ENCODE data around the gene PYGO1. TPM values are rescaled to one million over a fixed set of nuclear protein-coding genes. Genes with fewer than 3 reads are reported as not detected.

Gene PYGO1
- total and polyA plus RNA-seq, 7 experiments from 2014 or later = not detected

DNA sequence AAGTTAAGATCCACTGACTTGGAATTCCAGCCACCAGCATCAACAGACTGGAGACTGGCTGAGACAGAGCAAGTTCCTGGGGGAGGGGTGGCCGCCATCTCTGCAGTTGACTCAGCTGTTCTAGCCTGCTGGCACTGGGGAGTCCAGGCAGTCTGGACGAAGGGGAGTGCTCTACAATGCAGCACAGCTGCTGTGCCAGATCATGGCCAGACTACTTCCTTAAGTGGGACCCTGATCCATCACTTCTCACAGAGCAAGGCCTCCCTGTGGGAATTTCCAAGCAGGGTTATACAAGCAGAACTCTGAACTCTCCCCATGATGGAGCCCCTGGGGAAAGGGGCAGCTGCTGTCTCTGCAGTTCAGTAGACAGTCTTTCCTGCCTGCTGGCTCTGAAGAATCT is 35.2 kb downstream of the PYGO1 start:
- no peaks in the 10 kb centered on the region for H3K4me1 ChIP-seq (ENCODE audit: control insufficient read depth in 2 of 2, insufficient read depth in 2 of 2, low read length in 2 of 2)
- no peaks in the 10 kb centered on the region for H3K36me3 ChIP-seq (ENCODE audit: control insufficient read depth in 2 of 3, insufficient read depth in 3 of 3, low read length in 3 of 3)
- H3K4me3 Mint-ChIP-seq = no peak overlapping the region
- no peak overlapping the region for H3K4me3 ChIP-seq (ENCODE audit: low read length)
- no peaks in the 10 kb centered on the region for H3K27me3 ChIP-seq (ENCODE audit: control insufficient read depth in 2 of 2, insufficient read depth in 2 of 2, low read length in 2 of 2)
- H3K27me3 Mint-ChIP-seq = peaks cover 0 to 48% (median 29%) of the 10 kb centered on the region in 5 donors
- no peak overlapping the region for H3K27ac Mint-ChIP-seq
- H3K27ac ChIP-seq (ENCODE audit: low read depth, low read length) = no peak overlapping the region
- H3K36me3 Mint-ChIP-seq = peaks cover 0 to 15% (median 6%) of the 10 kb centered on the region in 5 donors
- peaks cover 0 to 37% (median 19%) of the 10 kb centered on the region in 11 donors for H3K9me3 Mint-ChIP-seq
- ChIA-PET POLR2A (no interaction called here), CTCF (no interaction called here)
- intact Hi-C loops (cut with micrococcal nuclease) = no loop called here
- no peaks in the 10 kb centered on the region for H3K4me1 Mint-ChIP-seq
- DNase-seq (no peak), ATAC-seq (no peak)
- H3K9me3 ChIP-seq (ENCODE audit: control insufficient read depth in 2 of 3, low read length in 3 of 3) = peaks cover 0 to 4% (median 0%) of the 10 kb centered on the region in 3 experiments

DNA sequence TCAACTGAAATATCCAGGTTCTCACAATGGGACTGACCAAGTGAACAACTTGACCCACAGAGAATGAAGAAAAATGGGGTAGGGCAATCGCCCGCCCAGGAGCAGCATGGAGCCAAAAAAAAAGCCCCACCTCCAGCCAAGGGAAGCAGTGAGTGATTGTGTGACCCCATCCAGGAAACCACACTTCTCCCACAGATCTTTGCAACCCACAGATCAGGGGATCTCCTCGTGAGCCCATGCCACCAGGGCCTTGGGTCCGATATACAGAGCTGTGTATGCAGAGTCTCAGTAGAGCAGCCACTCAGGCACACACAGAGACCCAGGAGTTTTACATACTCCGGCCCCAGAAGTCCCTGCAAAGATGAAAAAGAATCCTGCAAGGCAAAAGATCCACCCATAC is 35.7 kb downstream of the PYGO1 start:
- ChIA-PET CTCF (no interaction called here), POLR2A (no interaction called here)
- intact Hi-C loops (cut with micrococcal nuclease) = no loop called here
- Mint-ChIP-seq H3K4me3 (no peak overlapping the region), H3K36me3 (peaks cover 0 to 15% (median 6%) of the 10 kb centered on the region in 5 donors), H3K4me1 (no peaks in the 10 kb centered on the region), H3K27ac (no peak overlapping the region), H3K9me3 (peaks cover 0 to 33% (median 19%) of the 10 kb centered on the region in 11 donors), H3K27me3 (peaks cover 0 to 48% (median 29%) of the 10 kb centered on the region in 5 donors)
- H3K27ac ChIP-seq (ENCODE audit: low read depth, low read length) = no peak overlapping the region
- H3K36me3 ChIP-seq (ENCODE audit: control insufficient read depth in 2 of 3, insufficient read depth in 3 of 3, low read length in 3 of 3) = no peaks in the 10 kb centered on the region
- ATAC-seq (no peak), DNase-seq (no peak)
- no peak overlapping the region for H3K4me3 ChIP-seq (ENCODE audit: low read length)
- H3K27me3 ChIP-seq (ENCODE audit: control insufficient read depth in 2 of 2, insufficient read depth in 2 of 2, low read length in 2 of 2) = no peaks in the 10 kb centered on the region
- H3K9me3 ChIP-seq (ENCODE audit: control insufficient read depth in 2 of 3, low read length in 3 of 3) = peaks cover 0 to 4% (median 0%) of the 10 kb centered on the region in 3 experiments
- H3K4me1 ChIP-seq (ENCODE audit: control insufficient read depth in 2 of 2, insufficient read depth in 2 of 2, low read length in 2 of 2) = no peaks in the 10 kb centered on the region

DNA sequence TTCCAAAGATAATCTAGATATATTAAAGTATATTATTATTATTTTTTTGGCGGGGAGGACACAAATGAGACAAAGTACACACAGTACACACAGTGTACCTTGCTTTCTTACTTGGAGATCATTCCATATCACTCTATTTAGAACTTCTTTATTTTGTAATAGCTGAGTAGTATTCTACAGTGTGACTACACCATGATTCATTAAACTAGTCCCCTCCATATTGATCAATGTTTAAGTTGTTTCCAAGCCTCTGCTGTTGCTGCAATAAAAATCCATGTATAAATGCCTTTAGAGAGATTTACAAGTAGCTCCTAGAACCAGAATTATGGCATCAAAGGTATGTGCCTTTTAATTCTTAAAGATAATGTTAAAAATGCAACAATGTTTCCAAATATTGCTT is 38.8 kb downstream of the PYGO1 start:
- H3K4me1 Mint-ChIP-seq = no peaks in the 10 kb centered on the region
- H3K4me1 ChIP-seq (ENCODE audit: control insufficient read depth in 2 of 2, insufficient read depth in 2 of 2, low read length in 2 of 2) = no peaks in the 10 kb centered on the region
- peaks cover 0 to 6% (median 3%) of the 10 kb centered on the region in 11 donors for H3K9me3 Mint-ChIP-seq
- no peak overlapping the region for H3K27ac Mint-ChIP-seq
- ChIA-PET POLR2A (no interaction called here), CTCF (no interaction called here)
- H3K4me3 Mint-ChIP-seq = no peak overlapping the region
- H3K27me3 Mint-ChIP-seq = peaks cover 12 to 29% (median 19%) of the 10 kb centered on the region in 5 donors
- intact Hi-C loops (cut with micrococcal nuclease) = no loop called here
- no peak for DNase-seq
- no peaks in the 10 kb centered on the region for H3K9me3 ChIP-seq (ENCODE audit: control insufficient read depth in 2 of 3, low read length in 3 of 3)
- no peak for ATAC-seq
- no peaks in the 10 kb centered on the region for H3K27me3 ChIP-seq (ENCODE audit: control insufficient read depth in 2 of 2, insufficient read depth in 2 of 2, low read length in 2 of 2)
- no peaks in the 10 kb centered on the region for H3K36me3 ChIP-seq (ENCODE audit: control insufficient read depth in 2 of 3, insufficient read depth in 3 of 3, low read length in 3 of 3)
- no peak overlapping the region for H3K27ac ChIP-seq (ENCODE audit: low read depth, low read length)
- no peak overlapping the region for H3K4me3 ChIP-seq (ENCODE audit: low read length)
- peaks cover 0 to 1% (median 0%) of the 10 kb centered on the region in 5 donors for H3K36me3 Mint-ChIP-seq

DNA sequence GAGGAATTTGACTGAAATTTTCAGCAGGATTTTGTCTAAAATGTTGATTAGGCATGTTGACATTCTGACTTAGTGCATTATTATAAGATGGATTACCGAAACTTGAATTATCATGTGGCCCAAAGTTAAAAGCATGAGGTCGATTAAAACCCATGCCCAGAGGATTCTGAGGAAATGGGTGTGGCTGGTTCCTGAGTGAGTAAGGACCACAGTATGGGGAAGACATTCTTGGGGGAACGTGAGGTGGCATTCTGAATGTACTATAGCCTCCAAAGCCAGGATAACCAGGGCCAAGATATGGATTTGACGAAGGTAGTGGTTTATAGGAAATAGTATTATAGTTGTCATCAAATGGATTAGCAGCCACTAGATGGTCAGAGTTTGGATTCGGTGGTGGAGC is 41.4 kb downstream of the PYGO1 start:
- ChIA-PET CTCF (no interaction called here), POLR2A (no interaction called here)
- H3K36me3 ChIP-seq (ENCODE audit: control insufficient read depth in 2 of 3, insufficient read depth in 3 of 3, low read length in 3 of 3) = no peaks in the 10 kb centered on the region
- Mint-ChIP-seq H3K36me3 (no peaks in the 10 kb centered on the region), H3K27me3 (peaks cover 11 to 28% (median 21%) of the 10 kb centered on the region in 5 donors), H3K9me3 (peaks cover 0 to 3% (median 0%) of the 10 kb centered on the region in 11 donors), H3K27ac (no peak overlapping the region), H3K4me1 (no peaks in the 10 kb centered on the region), H3K4me3 (no peak overlapping the region)
- no peaks in the 10 kb centered on the region for H3K9me3 ChIP-seq (ENCODE audit: control insufficient read depth in 2 of 3, low read length in 3 of 3)
- no peaks in the 10 kb centered on the region for H3K4me1 ChIP-seq (ENCODE audit: control insufficient read depth in 2 of 2, insufficient read depth in 2 of 2, low read length in 2 of 2)
- no peaks in the 10 kb centered on the region for H3K27me3 ChIP-seq (ENCODE audit: control insufficient read depth in 2 of 2, insufficient read depth in 2 of 2, low read length in 2 of 2)
- H3K4me3 ChIP-seq (ENCODE audit: low read length) = no peak overlapping the region
- DNase-seq (no peak), ATAC-seq (no peak)
- intact Hi-C loops (cut with micrococcal nuclease) = no loop called here
- no peak overlapping the region for H3K27ac ChIP-seq (ENCODE audit: low read depth, low read length)

DNA sequence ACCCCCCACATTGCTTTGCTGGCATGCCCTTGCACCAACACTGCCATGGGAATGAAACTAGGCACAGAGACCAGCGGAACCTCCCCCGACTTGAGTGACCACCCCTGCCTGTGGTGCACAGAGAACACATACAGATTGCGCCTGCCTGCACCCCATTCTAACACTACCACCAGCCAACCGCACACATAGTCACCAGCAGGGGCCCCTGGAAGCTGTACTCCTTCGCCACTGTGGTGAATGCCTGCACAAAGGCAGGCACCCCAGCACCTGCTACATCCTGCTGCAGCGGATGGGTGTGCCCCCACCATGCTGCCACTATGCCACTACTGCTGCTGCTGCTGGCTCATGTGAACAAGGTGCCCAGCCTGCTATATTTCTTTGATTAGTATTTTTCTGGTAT is 52.7 kb downstream of the PYGO1 start:
- Histone ChIP-seq H3K9me3 (ENCODE audit: control insufficient read depth in 2 of 3, low read length in 3 of 3) (no peaks in the 10 kb centered on the region), H3K27me3 (ENCODE audit: control insufficient read depth in 2 of 2, insufficient read depth in 2 of 2, low read length in 2 of 2) (no peaks in the 10 kb centered on the region), H3K4me1 (ENCODE audit: control insufficient read depth in 2 of 2, insufficient read depth in 2 of 2, low read length in 2 of 2) (no peaks in the 10 kb centered on the region), H3K4me3 (ENCODE audit: low read length) (no peak overlapping the region), H3K27ac (ENCODE audit: low read depth, low read length) (no peak overlapping the region), H3K36me3 (ENCODE audit: control insufficient read depth in 2 of 3, insufficient read depth in 3 of 3, low read length in 3 of 3) (no peaks in the 10 kb centered on the region)
- DNase-seq (peak in 4 of 9 donors; percentile 7 to 20 (median 9)), ATAC-seq (peak; percentile 52)
- no peak overlapping the region for H3K27ac Mint-ChIP-seq
- peaks cover 0 to 7% (median 0%) of the 10 kb centered on the region in 7 donors for H3K4me1 Mint-ChIP-seq
- H3K4me3 Mint-ChIP-seq = no peak overlapping the region
- peaks cover 7 to 28% (median 14%) of the 10 kb centered on the region in 5 donors for H3K27me3 Mint-ChIP-seq
- ChIA-PET POLR2A (no interaction called here), CTCF (no interaction called here)
- H3K36me3 Mint-ChIP-seq = peaks cover 0 to 4% (median 0%) of the 10 kb centered on the region in 5 donors
- intact Hi-C loops (cut with micrococcal nuclease) = loop anchor here in 1 of 2 donors (2.0 kb wide), 1 partner anchor 105 kb away; no protein-coding TSS in a partner anchor
- H3K9me3 Mint-ChIP-seq = no peaks in the 10 kb centered on the region

DNA sequence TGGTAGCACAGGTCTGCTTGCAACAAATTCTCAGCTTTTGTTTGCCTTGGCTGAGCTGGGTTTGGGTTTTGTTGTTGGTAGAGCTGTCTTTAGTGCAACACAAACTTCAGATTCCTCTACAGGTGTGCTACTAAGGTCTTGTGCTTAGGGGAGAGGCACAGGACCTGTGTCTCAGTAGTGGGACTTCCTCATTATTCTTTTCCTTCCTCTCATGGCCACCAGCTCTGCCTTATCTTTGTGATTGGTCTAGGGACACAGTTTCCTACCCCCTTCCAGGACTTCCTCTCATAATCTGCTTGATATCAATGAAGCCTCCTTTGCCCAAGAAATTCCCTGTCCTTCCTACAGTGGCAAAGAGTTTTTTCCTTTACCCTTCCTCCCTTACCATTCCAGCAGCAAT is 55.2 kb downstream of the PYGO1 start:
- no peak for ATAC-seq
- H3K27me3 Mint-ChIP-seq = peaks cover 0 to 17% (median 5%) of the 10 kb centered on the region in 5 donors
- Histone ChIP-seq H3K4me1 (ENCODE audit: control insufficient read depth in 2 of 2, insufficient read depth in 2 of 2, low read length in 2 of 2) (no peaks in the 10 kb centered on the region), H3K9me3 (ENCODE audit: control insufficient read depth in 2 of 3, low read length in 3 of 3) (no peaks in the 10 kb centered on the region), H3K4me3 (ENCODE audit: low read length) (no peak overlapping the region), H3K27ac (ENCODE audit: low read depth, low read length) (no peak overlapping the region), H3K36me3 (ENCODE audit: control insufficient read depth in 2 of 3, insufficient read depth in 3 of 3, low read length in 3 of 3) (no peaks in the 10 kb centered on the region), H3K27me3 (ENCODE audit: control insufficient read depth in 2 of 2, insufficient read depth in 2 of 2, low read length in 2 of 2) (no peaks in the 10 kb centered on the region)
- no peak for DNase-seq
- no peak overlapping the region for H3K4me3 Mint-ChIP-seq
- H3K27ac Mint-ChIP-seq = no peak overlapping the region
- CTCF ChIA-PET = no interaction called here
- H3K9me3 Mint-ChIP-seq = no peaks in the 10 kb centered on the region
- H3K36me3 Mint-ChIP-seq = peaks cover 0 to 4% (median 0%) of the 10 kb centered on the region in 5 donors
- intact Hi-C loops (cut with micrococcal nuclease) = no loop called here
- H3K4me1 Mint-ChIP-seq = peaks cover 0 to 7% (median 0%) of the 10 kb centered on the region in 7 donors
- POLR2A ChIA-PET = no interaction called here

DNA sequence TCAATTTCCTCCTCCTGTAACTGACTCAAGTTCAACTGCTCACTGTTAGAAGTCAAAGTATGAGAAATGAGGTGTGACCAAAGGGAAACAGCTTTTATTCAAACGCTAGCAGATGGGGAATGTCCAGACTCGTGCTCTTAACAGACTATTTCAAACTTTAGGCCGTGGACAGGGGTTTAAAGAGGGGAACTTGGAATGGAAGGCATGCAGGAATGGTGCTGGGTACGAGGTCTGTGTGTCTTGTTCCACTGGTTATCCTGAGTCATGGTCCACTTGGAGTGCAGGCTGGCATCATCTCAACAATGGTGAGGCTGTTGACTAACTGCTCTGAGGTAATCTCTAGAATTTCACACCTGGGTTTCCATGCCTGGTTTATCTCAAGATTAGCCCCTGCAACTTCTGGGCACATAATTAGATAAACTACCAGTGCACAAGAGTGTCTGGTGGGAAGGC is 57.3 kb downstream of the PYGO1 start:
- H3K36me3 Mint-ChIP-seq = peaks cover 0 to 5% (median 0%) of the 10 kb centered on the region in 5 donors
- intact Hi-C loops (cut with micrococcal nuclease) = no loop called here
- Histone ChIP-seq H3K4me3 (ENCODE audit: low read length) (no peak overlapping the region), H3K36me3 (ENCODE audit: control insufficient read depth in 2 of 3, insufficient read depth in 3 of 3, low read length in 3 of 3) (no peaks in the 10 kb centered on the region), H3K4me1 (ENCODE audit: control insufficient read depth in 2 of 2, insufficient read depth in 2 of 2, low read length in 2 of 2) (no peaks in the 10 kb centered on the region), H3K27ac (ENCODE audit: low read depth, low read length) (no peak overlapping the region), H3K27me3 (ENCODE audit: control insufficient read depth in 2 of 2, insufficient read depth in 2 of 2, low read length in 2 of 2) (no peaks in the 10 kb centered on the region), H3K9me3 (ENCODE audit: control insufficient read depth in 2 of 3, low read length in 3 of 3) (no peaks in the 10 kb centered on the region)
- ChIA-PET CTCF (no interaction called here), POLR2A (no interaction called here)
- H3K27me3 Mint-ChIP-seq = peaks cover 5 to 18% (median 7%) of the 10 kb centered on the region in 5 donors
- H3K4me3 Mint-ChIP-seq = no peak overlapping the region
- no peak for ATAC-seq
- DNase-seq = no peak
- H3K9me3 Mint-ChIP-seq = peaks cover 0 to 5% (median 0%) of the 10 kb centered on the region in 11 donors
- peaks cover 0 to 4% (median 0%) of the 10 kb centered on the region in 7 donors for H3K4me1 Mint-ChIP-seq
- H3K27ac Mint-ChIP-seq = no peak overlapping the region
